H9 (cell line): Measurements from ENCODE around the gene PAPLN. TPM values are rescaled to one million over a fixed set of nuclear protein-coding genes. Genes with fewer than 3 reads are reported as not detected.
A peak's percentile ranks its signal among the peaks of the same experiment; 100 is the strongest.

Source experiments
- DNase-seq: peaks from one replicate; pipeline ENCODE4 v3.0.0-alpha.2; 2017
- H2AFZ ChIP-seq: one replicate; pipeline ENCODE4 v1.6.1; 2013; ENCODE audit warnings: mild to moderate bottlenecking, low read length, control low read depth, moderate library complexity
- H2AK5ac ChIP-seq: 2 replicates; pipeline ENCODE4 v1.6.1; 2013; ENCODE audit warnings: low read length, control low read depth, mixed read lengths; ENCODE audit not compliant: insufficient read length
- H2BK120ac ChIP-seq: one replicate; pipeline ENCODE4 v1.6.1; 2013; ENCODE audit warnings: low read depth, mild to moderate bottlenecking, low read length, control low read depth, inconsistent platforms; ENCODE audit not compliant: poor library complexity, severe bottlenecking
- H2BK12ac ChIP-seq: 2 replicates; pipeline ENCODE4 v1.6.1; 2013; ENCODE audit warnings: low read length, control low read depth, mixed read lengths, low read depth; ENCODE audit not compliant: insufficient read length
- H2BK15ac ChIP-seq: 2 replicates; pipeline ENCODE4 v1.6.1; 2013; ENCODE audit warnings: low read depth, low read length, control low read depth
- H2BK20ac ChIP-seq: one replicate; pipeline ENCODE4 v1.6.1; 2013; ENCODE audit warnings: low read depth, mild to moderate bottlenecking, low read length, control low read depth, inconsistent platforms; ENCODE audit not compliant: poor library complexity, severe bottlenecking
- H2BK5ac ChIP-seq: 2 replicates; pipeline ENCODE4 v1.6.1; 2013; ENCODE audit warnings: low read length, control low read depth, mixed read lengths; ENCODE audit not compliant: insufficient read length
- H3K14ac ChIP-seq: 2 replicates; pipeline ENCODE4 v1.6.1; 2013; ENCODE audit warnings: low read length, control low read depth; ENCODE audit not compliant: insufficient read depth
- H3K18ac ChIP-seq: 2 replicates; pipeline ENCODE4 v1.6.1; 2013; ENCODE audit warnings: low read depth, mild to moderate bottlenecking, mixed read lengths, low read length, control low read depth; ENCODE audit not compliant: insufficient read length
- H3K23ac ChIP-seq: 2 replicates; pipeline ENCODE4 v1.6.1; 2013; ENCODE audit warnings: low read length, control low read depth, mixed read lengths, low read depth; ENCODE audit not compliant: insufficient read length
- H3K23me2 ChIP-seq: 2 replicates; pipeline ENCODE4 v1.6.1; 2013; ENCODE audit warnings: low read depth, mild to moderate bottlenecking, mixed read lengths, low read length, control low read depth; ENCODE audit not compliant: insufficient read length, poor library complexity, severe bottlenecking
- H3K27ac ChIP-seq: 2 replicates; pipeline ENCODE4 v1.5.1; 2013; ENCODE audit warnings: low read length, control low read depth, mixed read lengths, low read depth; ENCODE audit not compliant: insufficient read length
- H3K27me3 ChIP-seq: 2 replicates; pipeline ENCODE4 v1.6.1; 2013; ENCODE audit warnings: low read length, control low read depth, inconsistent platforms; ENCODE audit not compliant: insufficient read depth
- H3K4ac ChIP-seq: 2 replicates; pipeline ENCODE4 v1.6.1; 2013; ENCODE audit warnings: low read depth, mild to moderate bottlenecking, control low read depth, inconsistent platforms, low read length, moderate library complexity
- H3K4me1 ChIP-seq: 2 replicates; pipeline ENCODE4 v1.6.1; 2013; ENCODE audit warnings: low read length, control low read depth, inconsistent platforms; ENCODE audit not compliant: insufficient read depth
- H3K4me2 ChIP-seq: 2 replicates; pipeline ENCODE4 v1.6.1; 2013; ENCODE audit warnings: low read length, control low read depth, mixed read lengths; ENCODE audit not compliant: insufficient read length, insufficient read depth
- H3K56ac ChIP-seq: 2 replicates; pipeline ENCODE4 v1.6.1; 2013; ENCODE audit warnings: low read depth, mild to moderate bottlenecking, mixed read lengths, low read length, control low read depth; ENCODE audit not compliant: insufficient read length
- H3K79me1 ChIP-seq: 2 replicates; pipeline ENCODE4 v1.6.1; 2013; ENCODE audit warnings: low read depth, mild to moderate bottlenecking, moderate library complexity, low read length, control low read depth, inconsistent platforms; ENCODE audit not compliant: insufficient read depth, poor library complexity, severe bottlenecking
- H3K79me2 ChIP-seq: 2 replicates; pipeline ENCODE4 v1.6.1; 2013; ENCODE audit warnings: low read length, control low read depth, inconsistent platforms; ENCODE audit not compliant: insufficient read depth
- H3K9ac ChIP-seq: 2 replicates; pipeline ENCODE4 v1.6.1; 2013; ENCODE audit warnings: low read length, control low read depth, mixed read lengths; ENCODE audit not compliant: insufficient read length; ENCODE audit errors: extremely low read depth
- H3K9me3 ChIP-seq: one replicate; pipeline ENCODE4 v1.6.1; 2013; ENCODE audit warnings: low read depth, low read length, inconsistent platforms; ENCODE audit not compliant: control insufficient read depth
- H3T11ph ChIP-seq: one replicate; pipeline ENCODE4 v1.6.1; 2013; ENCODE audit warnings: mild to moderate bottlenecking, low read length, control low read depth, inconsistent platforms
- H4K20me1 ChIP-seq: one replicate; pipeline ENCODE4 v1.6.1; 2013; ENCODE audit not compliant: control insufficient read depth, insufficient read length, insufficient read depth
- H4K5ac ChIP-seq: 2 replicates; pipeline ENCODE4 v1.6.1; 2013; ENCODE audit warnings: low read depth, mild to moderate bottlenecking, mixed read lengths, low read length, control low read depth; ENCODE audit not compliant: insufficient read length
- H4K8ac ChIP-seq: replicated peaks from 2 replicates; pipeline ENCODE4 v1.6.1; 2013; ENCODE audit warnings: low read length, control low read depth, mixed read lengths, low read depth; ENCODE audit not compliant: insufficient read length
- H4K91ac ChIP-seq: 2 replicates; pipeline ENCODE4 v1.6.1; 2013; ENCODE audit warnings: low read depth, mild to moderate bottlenecking, moderate library complexity, mixed read lengths, low read length, control low read depth; ENCODE audit not compliant: insufficient read length
- H3K27ac Mint-ChIP-seq, 3 experiments: 2 replicates in 2 of 3; 3 replicates in 1 of 3; pipeline ENCODE4 v1.8.0; 2020 to 2021; ENCODE audit warnings: mixed read lengths in 3 of 3, mild to moderate bottlenecking in 1 of 3, moderate library complexity in 1 of 3
- H3K27me3 Mint-ChIP-seq: 2 replicates; pipeline ENCODE4 v1.8.0; 2021; ENCODE audit warnings: low read depth, mild to moderate bottlenecking, moderate library complexity, mixed read lengths
- H3K36me3 Mint-ChIP-seq, 3 experiments: 2 replicates in 2 of 3; 3 replicates in 1 of 3; pipeline ENCODE4 v1.8.0; 2020 to 2021; ENCODE audit warnings: low read depth in 3 of 3, mixed read lengths in 3 of 3; ENCODE audit not compliant: insufficient read depth in 1 of 3
- H3K4me1 Mint-ChIP-seq, 2 experiments: 2 replicates each; pipeline ENCODE4 v1.8.0; 2020; ENCODE audit warnings: mixed read lengths in 2 of 2
- H3K4me3 Mint-ChIP-seq, 2 experiments: 2 replicates in 1 of 2; 3 replicates in 1 of 2; pipeline ENCODE4 v1.8.0; 2020 to 2021; ENCODE audit warnings: mild to moderate bottlenecking in 2 of 2, mixed read lengths in 2 of 2, moderate library complexity in 1 of 2
- H3K9me3 Mint-ChIP-seq, 2 experiments: 2 replicates in 1 of 2; 3 replicates in 1 of 2; pipeline ENCODE4 v1.8.0; 2020; ENCODE audit warnings: mild to moderate bottlenecking in 2 of 2, mixed read lengths in 2 of 2, moderate library complexity in 1 of 2
- CTCF ChIP-seq: fragments of 200-600 bp; sonication (generic); conservative IDR thresholded peaks from 3 replicates; pipeline ENCODE4 v1.8.0; 2021; ENCODE audit warnings: antibody characterized with exemption, mild to moderate bottlenecking
- WGBS: extraction: QIAGEN DNeasy Blood & Tissue Kit; methylation state at CpG from one replicate; pipeline ENCODE4 v1.1.7; 2013; ENCODE audit warnings: missing lambda C conversion rate, low lambda C conversion rate, mixed read lengths; ENCODE audit not compliant: insufficient read length; ENCODE audit errors: extremely low coverage; 5-methylcytosine and 5-hydroxymethylcytosine counted together
- total RNA-seq: library from RNA; stranded (reverse); gene quantifications from 2 replicates; pipeline ENCODE4 v1.2.1, GENCODE V29; 2021

The PAPLN gene
- total RNA-seq, 1 experiment from 2014 or later, result 8.5 TPM

DNA sequence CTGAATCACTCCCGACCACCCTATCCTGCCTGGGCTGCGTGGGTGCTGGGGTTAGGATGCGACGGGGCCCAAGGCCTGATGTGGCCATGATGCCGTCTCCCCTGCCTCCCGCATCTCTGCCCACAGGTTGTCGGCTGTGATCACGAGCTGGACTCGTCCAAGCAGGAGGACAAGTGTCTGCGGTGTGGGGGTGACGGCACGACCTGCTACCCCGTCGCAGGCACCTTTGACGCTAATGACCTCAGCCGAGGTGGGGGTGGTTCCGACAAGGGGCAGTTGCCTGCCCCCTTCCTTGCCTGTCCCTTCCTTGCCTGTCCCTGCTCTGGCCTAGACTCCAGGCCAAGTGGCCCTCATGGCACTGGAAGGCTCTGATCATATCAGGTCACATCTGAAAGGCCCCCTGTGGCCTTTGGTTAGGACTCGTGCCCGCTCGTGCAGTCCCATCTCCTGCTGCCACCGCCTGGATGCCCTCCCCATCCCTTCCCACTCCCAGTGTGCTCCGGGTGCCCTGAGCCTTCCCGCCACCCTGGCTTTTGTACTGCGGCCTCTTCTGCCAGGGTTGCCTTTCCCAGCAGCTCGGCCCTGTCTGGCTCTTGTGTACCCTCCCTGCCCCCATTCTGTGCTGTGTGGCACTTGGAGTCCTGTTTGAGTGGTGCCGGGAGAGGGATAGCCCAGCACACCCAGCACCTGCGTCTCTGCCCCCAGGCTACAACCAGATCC, 13.6 kb downstream of the PAPLN start:
- no peaks in the 10 kb centered on the region for H4K20me1 ChIP-seq
- H3K9ac ChIP-seq, result no peak overlapping the region
- H2BK15ac ChIP-seq, result no peak overlapping the region
- no peaks in the 10 kb centered on the region for H3K79me2 ChIP-seq
- H2BK20ac ChIP-seq, result no peak overlapping the region
- no peak overlapping the region for H3K18ac ChIP-seq
- H3K79me1 ChIP-seq, result no peaks in the 10 kb centered on the region
- no peak overlapping the region for H2BK5ac ChIP-seq
- no peak overlapping the region for H4K91ac ChIP-seq
- no peak for TF ChIP-seq CTCF
- no peak for DNase-seq
- no peak overlapping the region for H4K8ac ChIP-seq
- no peaks in the 10 kb centered on the region for H3K23me2 ChIP-seq
- Mint-ChIP-seq H3K27ac (peak overlapping the region in 1 of 3 experiments; percentile 57; a peak in 2 of 7 replicates), H3K4me3 (no peak overlapping the region), H3K4me1 (0 out of 4 replicates have a peak, but pooled peaks cover 0 to 4% of the 10 kb centered on the region in 2 experiments), H3K9me3 (no peaks in the 10 kb centered on the region; a peak in 1 of 5 replicates), H3K27me3 (no peaks in the 10 kb centered on the region; the same call in 1 of the 2 replicates), H3K36me3 (peaks cover 2 to 4% (median 3%) of the 10 kb centered on the region in 3 experiments; a peak in 3 of 7 replicates)
- WGBS, result no CpG with 5 or more reads among the region's 27 CpGs
- H2AFZ ChIP-seq, result no peak overlapping the region
- no peak overlapping the region for H3K4ac ChIP-seq
- H3K9me3 ChIP-seq, result no peaks in the 10 kb centered on the region
- H4K5ac ChIP-seq, result no peak overlapping the region
- H2AK5ac ChIP-seq, result no peak overlapping the region
- no peak overlapping the region for H3K27ac ChIP-seq
- H3K14ac ChIP-seq, result no peak overlapping the region
- H3K27me3 ChIP-seq, result no peaks in the 10 kb centered on the region
- no peak overlapping the region for H2BK120ac ChIP-seq
- no peaks in the 10 kb centered on the region for H3K4me1 ChIP-seq
- H3T11ph ChIP-seq, result no peak overlapping the region
- no peak overlapping the region for H3K4me2 ChIP-seq
- H3K56ac ChIP-seq, result no peak overlapping the region
- H2BK12ac ChIP-seq, result no peak overlapping the region
- no peak overlapping the region for H3K23ac ChIP-seq
